Astrocyte of the hippocampus (primary cell): ENCODE measurements around the gene GUCY1A1.
"Not testable (repeated sequence)": the region's sequence is repeated elsewhere in the genome, so short reads cannot be mapped to it uniquely, and the experiment has no call there.

Source experiments
- DNase-seq: peaks from one replicate; pipeline ENCODE4 v3.0.0; 2011; ENCODE audit warnings: low read depth, low spot score

GUCY1A1 gene, protein sequence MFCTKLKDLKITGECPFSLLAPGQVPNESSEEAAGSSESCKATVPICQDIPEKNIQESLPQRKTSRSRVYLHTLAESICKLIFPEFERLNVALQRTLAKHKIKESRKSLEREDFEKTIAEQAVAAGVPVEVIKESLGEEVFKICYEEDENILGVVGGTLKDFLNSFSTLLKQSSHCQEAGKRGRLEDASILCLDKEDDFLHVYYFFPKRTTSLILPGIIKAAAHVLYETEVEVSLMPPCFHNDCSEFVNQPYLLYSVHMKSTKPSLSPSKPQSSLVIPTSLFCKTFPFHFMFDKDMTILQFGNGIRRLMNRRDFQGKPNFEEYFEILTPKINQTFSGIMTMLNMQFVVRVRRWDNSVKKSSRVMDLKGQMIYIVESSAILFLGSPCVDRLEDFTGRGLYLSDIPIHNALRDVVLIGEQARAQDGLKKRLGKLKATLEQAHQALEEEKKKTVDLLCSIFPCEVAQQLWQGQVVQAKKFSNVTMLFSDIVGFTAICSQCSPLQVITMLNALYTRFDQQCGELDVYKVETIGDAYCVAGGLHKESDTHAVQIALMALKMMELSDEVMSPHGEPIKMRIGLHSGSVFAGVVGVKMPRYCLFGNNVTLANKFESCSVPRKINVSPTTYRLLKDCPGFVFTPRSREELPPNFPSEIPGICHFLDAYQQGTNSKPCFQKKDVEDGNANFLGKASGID

DNA sequence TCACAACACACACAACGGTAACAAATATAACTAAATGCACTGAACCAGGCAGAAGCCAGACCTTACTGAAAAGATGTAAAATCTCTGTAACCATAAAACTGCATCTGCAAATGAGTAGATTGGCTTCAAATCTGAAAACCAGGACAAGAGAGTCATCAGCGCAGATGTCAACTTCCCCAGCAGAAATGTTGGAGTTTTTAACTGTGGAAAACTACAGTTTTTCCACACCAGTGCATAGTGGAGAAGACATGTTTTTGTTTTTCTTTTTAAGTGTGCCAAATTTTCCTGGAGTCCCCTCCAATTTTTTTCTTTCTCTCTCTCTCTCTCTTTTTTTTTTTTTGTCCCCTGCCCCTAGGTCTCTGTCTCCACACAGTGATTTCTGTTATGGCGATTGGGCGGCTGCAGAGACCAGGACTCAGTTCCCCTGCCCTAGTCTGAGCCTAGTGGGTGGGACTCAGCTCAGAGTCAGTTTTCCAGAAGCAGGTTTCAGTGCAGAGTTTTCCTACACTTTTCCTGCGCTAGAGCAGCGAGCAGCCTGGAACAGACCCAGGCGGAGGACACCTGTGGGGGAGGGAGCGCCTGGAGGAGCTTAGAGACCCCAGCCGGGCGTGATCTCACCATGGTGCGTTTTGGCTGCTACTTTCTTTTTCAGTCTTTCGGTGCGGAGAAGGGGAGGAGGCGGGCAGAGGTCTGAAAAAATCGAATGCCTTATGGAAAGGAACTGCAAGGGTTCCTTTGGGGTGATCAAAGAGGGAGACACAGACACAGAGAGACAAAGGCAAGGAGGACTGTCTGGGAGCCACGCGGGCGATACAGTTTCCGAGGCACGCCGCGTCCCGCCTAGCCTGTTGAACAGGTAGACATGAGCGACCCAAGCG is at the start of gene GUCY1A1:
Gene GUCY1A1, plus strand, starts transcription at position 505 of the 878 bp plus-strand sequence. CDS start 30,020 bp downstream, outside the sequence.
- peak; percentile 41 for DNase-seq

DNA sequence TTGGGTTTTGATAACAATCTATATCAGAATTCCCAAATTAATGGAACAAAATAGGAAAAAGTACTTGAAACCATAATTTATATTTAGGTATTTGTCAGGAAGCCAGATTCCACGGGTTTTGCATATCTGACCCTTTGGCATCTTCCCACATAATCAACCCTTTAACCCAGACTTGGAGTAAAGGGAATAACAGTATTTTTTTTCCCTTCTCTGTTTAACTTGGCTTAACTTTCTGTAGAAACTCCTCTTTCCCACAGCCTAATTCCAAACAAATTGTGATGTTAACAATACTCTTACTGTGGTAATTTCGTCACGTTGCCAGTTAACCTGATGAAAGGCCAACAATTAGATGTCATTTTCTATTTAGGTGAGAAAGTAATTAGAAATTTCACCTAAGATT is 49.4 kb upstream of the GUCY1A1 start:
- DNase-seq = peak; percentile 49

DNA sequence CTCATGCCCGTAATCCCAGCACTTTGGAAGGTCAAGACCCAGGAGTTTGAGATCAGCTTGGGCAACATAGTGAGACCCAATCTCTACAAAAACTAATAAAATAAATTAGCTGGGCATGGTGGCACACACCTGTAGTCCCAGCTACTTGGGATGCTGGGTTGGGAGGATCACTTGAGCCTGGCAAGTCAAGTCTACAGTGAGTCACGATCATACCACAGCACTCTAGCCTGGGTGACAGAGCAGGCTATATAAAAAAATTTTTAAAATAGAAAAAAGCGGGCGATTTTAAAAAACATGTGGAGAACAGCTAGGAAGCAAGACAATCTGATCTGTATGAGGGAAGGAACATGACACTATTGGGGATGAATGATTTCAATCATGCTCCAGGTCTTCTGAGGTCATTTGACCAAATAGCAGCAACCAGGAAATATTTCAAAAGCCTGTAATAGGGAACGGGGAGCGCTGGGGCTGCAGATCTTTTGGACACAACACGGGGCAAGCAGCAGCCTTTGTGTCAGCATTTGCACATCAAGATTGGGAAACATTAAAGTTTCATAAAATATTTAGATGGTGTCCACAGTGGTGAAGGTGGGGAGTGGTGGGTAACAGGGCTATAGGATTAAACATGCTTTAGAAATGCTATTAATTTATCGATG is 48.3 kb upstream of the GUCY1A1 start:
- no peak for DNase-seq

DNA sequence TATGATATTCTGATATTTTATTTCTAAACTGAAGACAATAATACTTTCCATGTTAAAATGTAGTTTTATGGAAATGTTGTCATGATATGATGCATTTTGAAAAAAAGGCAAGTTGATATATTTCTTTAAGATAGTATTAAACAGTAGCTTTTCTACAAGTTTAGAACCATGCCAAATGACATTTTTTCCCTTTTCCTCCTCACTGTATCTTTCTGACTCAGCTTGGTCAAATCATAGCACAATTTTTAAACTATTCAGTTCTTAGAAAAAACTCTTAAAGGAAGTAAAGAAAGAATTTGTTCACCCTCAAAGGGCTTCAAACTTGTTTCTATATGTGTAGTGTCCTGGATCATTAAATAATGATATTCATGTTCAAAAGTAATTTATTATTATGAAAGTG is 46.0 kb upstream of the GUCY1A1 start:
- no peak for DNase-seq

DNA sequence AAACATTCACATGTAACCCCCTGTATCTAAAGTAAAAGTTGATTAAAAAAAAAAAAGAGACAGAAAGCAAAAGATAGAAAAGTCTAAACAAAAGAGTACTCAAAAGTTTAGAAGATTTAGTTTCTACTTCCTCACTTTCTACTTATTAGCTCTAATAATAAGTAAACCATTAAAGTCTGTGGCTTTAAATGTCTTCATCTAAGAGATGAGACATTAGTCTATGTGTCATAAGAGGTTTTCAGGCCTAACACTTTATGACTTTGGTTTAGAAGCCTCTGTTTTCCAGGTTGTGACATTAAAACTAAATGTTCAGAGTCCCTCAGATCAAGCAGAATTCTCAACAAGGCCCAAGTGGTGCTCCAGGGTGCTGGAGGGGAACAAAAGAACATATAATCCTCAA is 42.2 kb upstream of the GUCY1A1 start:
- DNase-seq = no peak

DNA sequence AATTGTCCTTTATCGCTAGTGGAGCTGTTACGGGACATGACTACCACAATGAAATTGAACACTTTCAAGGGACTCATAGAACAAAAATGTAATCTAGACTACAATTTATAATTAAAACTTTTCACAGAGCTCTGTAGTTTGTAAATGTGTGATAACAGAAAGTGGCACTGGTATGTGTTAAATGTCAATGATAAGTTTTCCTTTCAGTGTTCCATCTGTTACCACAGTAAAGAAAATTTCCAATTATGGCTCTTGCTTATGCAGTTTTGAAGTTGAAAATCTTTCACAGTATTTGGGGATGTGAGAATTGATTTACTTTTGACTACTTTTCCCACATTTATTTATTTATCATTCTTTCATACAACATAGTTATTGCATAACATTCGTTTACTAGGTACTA is 40.1 kb upstream of the GUCY1A1 start:
- no peak for DNase-seq

DNA sequence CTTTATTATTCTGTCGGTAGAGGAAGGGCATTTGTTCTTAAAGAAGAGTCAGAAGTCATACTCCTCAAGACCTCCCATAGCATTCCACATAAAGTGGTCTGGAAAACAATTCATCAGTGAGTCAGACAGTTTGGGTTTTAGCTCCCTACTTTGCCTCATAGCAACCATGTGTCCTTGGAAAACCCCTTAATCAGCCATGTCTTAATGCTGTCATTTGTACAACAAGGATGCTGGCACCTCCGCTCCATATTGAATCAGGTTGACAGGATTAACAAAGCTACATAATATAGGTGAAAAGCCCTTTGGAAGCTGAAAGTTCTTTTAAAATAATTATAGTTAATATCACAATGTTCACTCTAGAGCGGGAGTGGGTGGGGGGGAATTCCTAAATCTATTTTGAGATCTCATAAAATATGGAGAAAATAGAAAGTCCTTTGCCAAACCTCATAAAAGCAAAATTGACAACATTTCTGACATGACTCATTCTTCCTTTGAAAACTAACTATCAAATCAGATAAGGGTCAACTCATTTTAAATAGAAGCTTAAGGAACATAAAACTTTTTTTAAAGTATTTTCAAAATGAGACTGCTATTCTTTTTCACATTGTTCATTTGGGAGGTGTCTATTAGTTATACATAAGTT is 37.3 kb upstream of the GUCY1A1 start:
- DNase-seq = peak; percentile 63

DNA sequence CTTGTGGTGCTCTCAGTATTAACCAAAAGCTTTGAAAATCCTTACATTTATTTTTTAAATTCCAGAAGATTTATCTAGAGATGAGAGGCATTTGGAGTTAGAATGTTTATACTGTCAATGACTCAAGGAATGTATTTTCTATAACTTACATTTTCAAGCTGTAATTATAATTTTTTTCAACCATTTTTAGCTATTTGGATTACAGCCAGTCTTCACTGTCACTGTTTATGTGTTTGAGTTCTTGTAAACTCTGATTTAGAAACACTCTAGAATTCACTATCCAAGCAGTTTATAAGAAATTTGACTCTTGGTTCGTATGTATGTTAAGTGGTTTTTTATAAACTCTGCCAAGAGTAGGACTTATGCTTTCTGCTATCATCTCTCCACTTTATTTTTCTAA is 36.7 kb upstream of the GUCY1A1 start:
- DNase-seq = no peak

DNA sequence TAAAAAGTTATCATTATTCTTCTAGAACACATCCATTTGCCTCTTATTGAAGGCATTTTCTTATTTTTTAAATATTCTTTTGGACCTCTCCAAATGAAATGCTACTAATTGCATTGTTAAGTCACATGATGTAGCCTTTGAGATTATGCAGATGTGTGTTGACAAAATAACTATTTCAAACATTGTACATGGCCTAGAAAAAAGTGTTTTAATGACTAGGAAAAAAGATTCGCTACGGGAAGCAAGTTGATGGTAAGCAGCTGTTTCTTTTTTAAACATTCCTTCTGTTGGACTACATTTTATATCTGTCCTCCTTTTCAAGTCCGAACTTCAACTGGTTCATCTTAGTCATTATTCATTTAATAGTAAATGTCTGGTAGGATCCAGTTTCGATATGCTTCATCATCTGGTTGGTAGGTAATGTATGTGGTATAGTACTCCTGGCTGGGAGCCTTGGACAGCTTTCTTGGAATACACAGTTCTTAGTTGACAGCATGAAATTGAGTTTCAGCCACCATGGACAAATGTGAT is 34.3 kb upstream of the GUCY1A1 start:
- DNase-seq = no peak

DNA sequence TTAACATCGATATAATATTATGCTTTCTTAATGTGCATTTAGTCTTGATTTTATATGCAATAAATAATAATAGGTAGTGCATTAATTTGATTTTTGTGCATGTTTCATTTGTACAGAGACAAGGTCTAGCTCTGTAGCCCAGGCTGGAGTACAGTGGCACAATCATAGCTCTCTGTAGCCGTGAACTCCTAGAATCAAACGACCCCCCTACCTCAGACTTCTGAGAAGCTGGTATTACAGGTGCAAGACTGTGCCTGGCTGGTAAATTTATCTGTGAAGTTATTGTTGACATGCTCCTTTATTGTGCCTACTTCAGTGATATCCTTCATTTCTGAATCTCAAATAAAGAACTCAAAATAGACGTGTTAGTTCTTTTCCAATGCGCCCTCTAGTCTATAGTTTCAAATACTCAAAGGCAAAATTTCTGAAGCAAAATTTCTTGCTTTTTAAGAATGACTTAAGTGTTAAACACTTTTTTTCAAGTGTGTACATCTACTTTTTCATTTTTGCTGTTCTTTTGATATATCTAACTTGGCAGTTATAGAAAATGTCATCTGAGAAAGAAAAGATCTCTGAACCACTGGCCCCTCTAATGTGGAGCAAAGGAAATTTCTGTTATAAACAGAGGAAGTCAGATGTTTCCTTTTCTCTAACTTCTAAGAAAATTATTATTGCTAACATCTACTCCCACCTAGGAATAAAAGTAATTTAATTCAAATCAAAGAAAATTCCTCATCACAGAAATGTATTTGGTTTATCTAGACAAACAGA is 28.3 kb upstream of the GUCY1A1 start:
- no peak for DNase-seq

DNA sequence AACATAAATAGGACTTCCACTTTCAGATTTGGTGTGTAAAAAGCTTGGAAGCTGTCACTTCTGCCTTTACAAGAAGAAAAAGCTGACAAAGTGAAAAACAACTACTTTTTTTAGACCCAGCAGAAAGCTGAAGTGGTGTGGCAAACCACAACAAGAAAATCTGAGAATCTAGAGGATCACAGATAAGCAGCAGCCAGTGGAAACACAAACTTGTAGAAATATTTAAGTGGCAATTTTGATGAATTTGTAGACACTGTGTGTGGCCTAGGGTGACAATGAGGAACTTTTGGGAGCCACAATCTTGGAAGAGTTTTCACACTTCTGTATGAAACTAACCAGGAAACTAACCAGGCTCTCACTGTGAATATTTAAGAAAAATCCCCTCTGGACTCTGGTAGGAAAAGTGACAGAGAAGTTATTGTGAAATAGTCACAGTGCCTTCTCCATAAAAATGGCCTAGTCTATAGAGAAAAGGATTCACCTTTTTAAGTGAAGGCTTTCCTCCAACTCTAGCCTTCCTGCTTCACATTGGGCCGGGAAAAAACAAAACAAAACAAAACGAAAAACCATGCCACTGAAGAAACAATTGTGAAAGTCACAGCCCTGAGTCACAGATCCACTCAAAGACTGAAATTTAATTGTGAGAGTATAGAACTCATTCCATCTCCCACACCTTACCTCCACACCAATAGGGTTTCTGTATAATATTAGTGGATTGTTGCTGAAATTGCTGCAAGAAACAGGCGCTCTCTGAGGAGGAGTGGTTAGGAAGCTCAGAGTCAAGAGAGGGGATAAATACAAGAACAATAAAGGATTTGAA is 26.7 kb upstream of the GUCY1A1 start:
- peak; percentile 24 for DNase-seq

DNA sequence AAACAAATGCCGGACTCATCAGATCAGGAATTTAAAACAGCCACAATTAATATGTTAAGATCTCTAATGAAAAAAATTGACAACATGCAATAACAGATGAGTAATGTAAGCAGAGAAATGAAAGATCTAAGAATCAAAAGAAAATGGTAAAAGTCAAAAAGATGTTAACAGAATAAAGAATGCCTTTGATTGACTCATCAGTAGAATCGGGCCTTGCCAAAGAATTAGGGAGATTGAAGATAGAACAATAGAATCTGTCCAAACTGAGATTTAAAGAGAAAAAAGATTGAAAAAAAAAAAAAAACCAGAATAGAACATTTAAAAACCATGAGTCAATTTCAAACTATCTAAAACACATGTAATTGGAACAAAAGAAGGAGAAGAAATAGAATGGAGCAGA is 25.9 kb upstream of the GUCY1A1 start:
- no peak for DNase-seq

DNA sequence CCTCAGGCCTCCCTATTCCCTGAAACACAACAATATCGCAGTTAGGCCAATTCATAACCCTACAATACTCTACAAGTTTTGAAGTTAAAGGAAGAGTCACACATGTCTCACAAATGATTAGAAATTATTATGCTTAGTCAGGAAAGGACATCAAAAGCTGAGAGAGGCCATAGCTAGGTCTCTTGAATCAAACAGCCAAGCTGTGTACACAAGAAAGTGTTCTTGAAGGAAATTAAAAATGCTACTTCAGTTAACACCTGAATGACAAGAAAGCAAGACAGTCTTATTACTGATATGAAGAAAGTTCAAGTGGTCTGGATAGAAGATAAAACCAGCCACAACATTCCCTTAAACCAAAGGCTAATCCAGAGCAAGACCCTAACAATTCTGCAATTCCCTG is 23.6 kb upstream of the GUCY1A1 start:
- no peak for DNase-seq

DNA sequence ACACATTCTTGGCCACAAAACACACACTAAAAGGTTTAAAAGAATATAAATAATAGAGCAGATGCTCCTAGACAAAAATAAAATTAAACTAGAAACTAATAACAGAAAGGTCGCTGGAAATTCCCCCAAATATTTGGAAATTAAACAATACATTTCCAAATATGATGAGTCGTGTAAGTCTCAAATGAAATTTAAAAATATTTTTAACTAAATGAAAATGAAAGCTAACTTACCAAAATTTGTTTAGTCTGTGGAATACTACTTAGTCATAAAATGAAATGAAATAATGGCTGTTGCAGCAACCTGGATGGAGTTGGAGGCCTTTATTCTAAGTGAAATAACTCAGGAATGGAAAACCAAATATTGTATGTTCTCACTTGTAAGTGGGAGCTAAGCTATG is 20.6 kb upstream of the GUCY1A1 start:
- DNase-seq = no peak

DNA sequence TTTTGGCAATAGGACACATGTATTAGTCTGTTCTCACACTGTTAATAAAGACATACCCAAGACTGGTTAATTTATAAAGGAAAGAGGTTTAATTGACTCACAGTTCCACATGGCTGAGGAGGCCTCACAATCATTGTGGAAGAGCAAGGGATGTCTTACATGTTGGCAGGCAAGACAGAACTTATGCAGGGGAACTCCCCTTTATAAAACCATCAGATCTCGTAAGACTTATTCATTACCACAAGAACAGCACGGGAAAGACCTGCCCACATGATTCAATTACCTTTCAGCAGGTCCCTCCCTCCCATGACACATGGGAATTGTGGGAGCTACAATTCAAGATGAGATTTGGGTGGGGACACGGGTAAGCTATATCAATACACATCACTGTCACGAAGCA is 15.9 kb upstream of the GUCY1A1 start:
- DNase-seq = not testable (repeated sequence)

DNA sequence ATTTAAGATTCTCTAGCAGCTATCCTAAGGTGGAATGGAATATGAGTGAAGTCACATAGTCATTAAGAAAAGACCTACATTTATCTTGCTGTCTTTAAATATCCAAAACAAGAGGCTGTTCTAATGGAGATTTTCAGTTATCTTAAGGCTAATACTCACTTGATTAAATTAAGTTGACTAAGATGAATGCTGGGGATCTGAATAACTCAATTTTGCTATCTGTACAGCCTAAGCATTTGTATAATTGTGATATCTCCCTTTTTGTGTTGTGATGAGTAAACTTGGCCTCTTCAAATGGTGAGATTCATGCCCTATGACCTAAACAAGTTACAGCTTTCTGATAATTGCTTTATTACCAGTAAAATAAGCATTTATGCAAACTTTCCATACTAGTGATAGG is 13.6 kb upstream of the GUCY1A1 start:
- DNase-seq = no peak

DNA sequence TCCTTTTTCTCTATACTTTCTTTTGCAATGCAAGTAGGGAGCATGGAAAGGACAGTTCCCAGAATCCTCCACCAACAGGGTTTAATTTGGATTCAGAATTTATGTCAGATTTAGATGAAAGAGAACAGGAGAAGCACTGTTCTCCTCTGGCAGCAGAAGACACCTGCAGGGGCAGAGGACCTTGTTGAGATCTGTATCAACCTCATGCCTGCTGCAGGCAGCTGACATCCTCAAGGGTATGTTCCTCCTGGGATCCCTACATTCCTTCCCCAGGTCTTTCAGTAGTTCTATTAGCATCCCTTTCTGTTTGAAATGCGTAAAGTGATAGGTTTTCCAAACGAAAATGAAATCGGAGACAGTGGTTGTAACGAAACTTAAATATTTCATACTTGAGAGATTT is 10.6 kb upstream of the GUCY1A1 start:
- DNase-seq = no peak

DNA sequence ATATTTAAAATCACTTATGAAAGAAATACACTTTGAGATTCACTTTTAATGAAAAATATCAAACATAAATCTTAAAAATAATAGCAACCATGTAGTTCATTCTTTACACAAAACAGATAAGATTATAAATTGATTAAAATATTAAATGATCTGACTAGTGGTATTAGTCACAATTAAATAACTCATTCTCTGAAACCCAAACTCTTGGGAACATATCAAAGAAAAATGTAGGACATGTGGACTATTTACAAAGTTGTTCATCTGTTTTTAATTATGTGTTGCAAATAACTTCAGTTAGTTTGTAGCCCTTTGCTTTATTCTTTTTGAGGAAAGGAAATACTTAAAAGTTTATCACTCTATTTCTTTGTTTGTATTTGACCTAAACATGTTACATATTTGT is 9.5 kb upstream of the GUCY1A1 start:
- no peak for DNase-seq

DNA sequence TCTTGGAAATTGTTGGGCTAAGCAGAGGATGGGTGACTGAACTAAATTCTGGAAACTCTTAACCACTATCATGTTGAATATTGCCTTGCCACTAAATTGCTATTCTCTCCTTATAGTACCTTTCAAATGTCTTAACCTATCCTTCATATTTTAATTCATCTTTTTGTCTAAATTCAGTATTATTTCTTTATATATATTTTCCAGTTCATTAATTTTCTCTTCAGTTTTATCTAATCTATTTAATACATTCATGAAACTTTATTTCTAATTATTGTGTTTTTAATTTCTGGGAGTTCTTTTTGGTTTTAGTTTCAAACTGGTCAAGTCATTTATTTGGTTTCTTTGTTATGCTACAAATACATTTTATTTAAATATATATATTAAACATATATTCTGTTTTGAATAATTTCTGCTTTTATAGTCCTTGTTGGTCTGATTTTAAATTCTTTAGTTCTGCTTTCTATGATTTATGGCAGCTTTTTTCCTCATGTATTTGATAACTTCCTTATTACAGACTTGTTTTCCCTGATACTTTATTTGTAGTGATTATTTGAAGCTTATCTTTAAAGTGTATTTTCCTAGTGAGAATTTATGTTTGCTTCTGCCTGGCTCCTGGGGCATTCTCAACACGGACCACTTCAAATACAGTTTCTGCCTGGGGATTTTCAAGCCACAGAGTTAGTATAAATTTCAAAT is 8.5 kb upstream of the GUCY1A1 start:
- DNase-seq = no peak
